Measurements from ENCODE around the gene FKBP1C. TPM values are rescaled to one million over a fixed set of nuclear protein-coding genes. Genes with fewer than 3 reads are reported as not detected.

Gene FKBP1C
- total and polyA plus RNA-seq, 10 of the 15 experiments (the other 5 are each of a cell fraction or from before 2014, with no cell fraction given): 0.42 to 5.5 (median 1.5) TPM

DNA sequence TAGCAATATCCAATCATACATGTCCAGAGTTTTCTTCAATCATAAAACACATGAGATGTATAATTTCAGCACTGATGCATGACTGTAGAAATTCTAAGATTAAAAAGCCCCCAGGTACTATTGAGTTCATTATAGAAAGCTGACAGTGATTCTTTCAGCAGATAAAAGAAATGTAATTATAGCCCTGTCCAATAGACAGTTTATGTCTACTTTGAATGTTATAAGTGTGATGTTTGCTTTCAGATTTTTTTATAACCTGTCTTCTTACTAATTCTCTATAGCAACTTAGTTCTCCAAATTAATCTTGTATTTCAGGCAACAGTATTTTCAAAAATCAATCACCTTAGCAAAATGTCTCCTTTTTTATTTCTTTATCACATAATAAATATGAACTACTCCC lies 13.5 kb upstream of the FKBP1C start:
- H3K4me2 ChIP-seq (ENCODE audit: control insufficient read depth, insufficient read depth): no peak overlapping the region
- RAD21 ChIA-PET (ENCODE audit: unreplicated experiment): no interaction called here
- intact Hi-C loops (cut with micrococcal nuclease; ENCODE audit: unreplicated experiment): no loop called here
- H3K4me1 ChIP-seq (ENCODE audit: control insufficient read depth, insufficient read depth, low read length): no peaks in the 10 kb centered on the region
- in situ Hi-C loops (cut with MboI): no loop called here
- FAIRE-seq (no peak), DNase-seq (ENCODE audit: low read depth, low spot score) (no peak), ATAC-seq (no peak)
- no peaks in the 10 kb centered on the region for H3K9me3 ChIP-seq (replicated peaks; ENCODE audit: control insufficient read depth, insufficient read depth, low read length)
- no peak overlapping the region for H2AFZ ChIP-seq (ENCODE audit: control insufficient read depth, low read depth, low read length)
- POLR2A ChIA-PET: no interaction called here
- TF ChIP-seq ZBED1 (IDR thresholded peaks at IDR 0.05; ENCODE audit: borderline replicate concordance) (no peak), EGR1 (IDR thresholded peaks at IDR 0.05; ENCODE audit: borderline replicate concordance in 1 of 2, low read depth in 2 of 2, low read length in 2 of 2) (no peak), PAX8 (IDR thresholded peaks at IDR 0.05) (no peak), YY1 (IDR thresholded peaks at IDR 0.05; ENCODE audit: low read depth, low read length) (no peak), IKZF1 (conservative IDR thresholded peaks at IDR 0.05) (no peak), GABPA (IDR thresholded peaks at IDR 0.05; ENCODE audit: low read depth) (no peak), NFXL1 (IDR thresholded peaks at IDR 0.05; ENCODE audit: borderline replicate concordance) (no peak), HCFC1 (IDR thresholded peaks at IDR 0.05; ENCODE audit: low read length) (no peak), TCF12 (IDR thresholded peaks at IDR 0.05; ENCODE audit: low read depth, low read length) (no peak), ASH2L (IDR thresholded peaks at IDR 0.05; ENCODE audit: borderline replicate concordance, low read depth) (no peak), HDAC6 (IDR thresholded peaks at IDR 0.05; ENCODE audit: unreplicated experiment) (no peak)
- TF ChIP-seq, protein P1, sequence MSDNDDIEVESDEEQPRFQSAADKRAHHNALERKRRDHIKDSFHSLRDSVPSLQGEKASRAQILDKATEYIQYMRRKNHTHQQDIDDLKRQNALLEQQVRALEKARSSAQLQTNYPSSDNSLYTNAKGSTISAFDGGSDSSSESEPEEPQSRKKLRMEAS (IDR thresholded peaks at IDR 0.05; ENCODE audit: low read depth, low read length): no peak
- TF ChIP-seq, protein P2, sequence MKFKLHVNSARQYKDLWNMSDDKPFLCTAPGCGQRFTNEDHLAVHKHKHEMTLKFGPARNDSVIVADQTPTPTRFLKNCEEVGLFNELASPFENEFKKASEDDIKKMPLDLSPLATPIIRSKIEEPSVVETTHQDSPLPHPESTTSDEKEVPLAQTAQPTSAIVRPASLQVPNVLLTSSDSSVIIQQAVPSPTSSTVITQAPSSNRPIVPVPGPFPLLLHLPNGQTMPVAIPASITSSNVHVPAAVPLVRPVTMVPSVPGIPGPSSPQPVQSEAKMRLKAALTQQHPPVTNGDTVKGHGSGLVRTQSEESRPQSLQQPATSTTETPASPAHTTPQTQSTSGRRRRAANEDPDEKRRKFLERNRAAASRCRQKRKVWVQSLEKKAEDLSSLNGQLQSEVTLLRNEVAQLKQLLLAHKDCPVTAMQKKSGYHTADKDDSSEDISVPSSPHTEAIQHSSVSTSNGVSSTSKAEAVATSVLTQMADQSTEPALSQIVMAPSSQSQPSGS (IDR thresholded peaks at IDR 0.05; ENCODE audit: low read length): no peak
- TF ChIP-seq, protein P3, sequence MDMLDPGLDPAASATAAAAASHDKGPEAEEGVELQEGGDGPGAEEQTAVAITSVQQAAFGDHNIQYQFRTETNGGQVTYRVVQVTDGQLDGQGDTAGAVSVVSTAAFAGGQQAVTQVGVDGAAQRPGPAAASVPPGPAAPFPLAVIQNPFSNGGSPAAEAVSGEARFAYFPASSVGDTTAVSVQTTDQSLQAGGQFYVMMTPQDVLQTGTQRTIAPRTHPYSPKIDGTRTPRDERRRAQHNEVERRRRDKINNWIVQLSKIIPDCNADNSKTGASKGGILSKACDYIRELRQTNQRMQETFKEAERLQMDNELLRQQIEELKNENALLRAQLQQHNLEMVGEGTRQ (IDR thresholded peaks at IDR 0.05; ENCODE audit: borderline replicate concordance, low read depth, low read length): no peak
- no peak overlapping the region for H3K4me3 ChIP-seq
- SMC1A ChIA-PET (ENCODE audit: uncharacterized antibody, unreplicated experiment): no interaction called here
- H3K79me2 ChIP-seq (ENCODE audit: control insufficient read depth, insufficient read depth, low read length): no peaks in the 10 kb centered on the region
- no TSS peak for BruUV-seq (replicated peaks)
- H3K27ac ChIP-seq (ENCODE audit: control insufficient read depth, insufficient read depth): no peak overlapping the region
- CTCF ChIA-PET: no interaction called here
- H3K27me3 ChIP-seq (replicated peaks in 1 of 2; ENCODE audit: control insufficient read depth in 2 of 2, insufficient read depth in 2 of 2, low read length in 1 of 2): no peaks in the 10 kb centered on the region
- H3K9ac ChIP-seq (ENCODE audit: control insufficient read depth, insufficient read depth, low read length): no peak overlapping the region
- no peaks in the 10 kb centered on the region for H3K36me3 ChIP-seq (ENCODE audit: control insufficient read depth in 2 of 2, insufficient read depth in 2 of 2, low read length in 1 of 2)
- no peaks in the 10 kb centered on the region for H4K20me1 ChIP-seq (ENCODE audit: control insufficient read depth, insufficient read depth)

All from GM12878 (cell line).